Vagina (tissue), 2 donors: ENCODE measurements around the gene CELF4.

Experiments used
- CTCF ChIP-seq, 3 experiments: fragments of 450-650 bp in 2 of 3; fragments of 200-600 bp in 1 of 3; sonication (generic) in 1 of 3; IDR thresholded peaks; one replicate each; pipeline ENCODE4 v1.5.1; 2017 to 2019; ENCODE audit warnings: antibody characterized with exemption in 3 of 3, mild to moderate bottlenecking in 2 of 3, moderate library complexity in 2 of 3
- POLR2A ChIP-seq, 2 donors: fragments of 450-650 bp; IDR thresholded peaks; one replicate each; pipeline ENCODE4 v1.6.1; 2017; ENCODE audit warnings: antibody characterized with exemption in 2 of 2, mild to moderate bottlenecking in 2 of 2, moderate library complexity in 2 of 2

GRCh38 chr18:37487400-37487867 is 78.2 kb downstream of the CELF4 start:
- no peak for TF ChIP-seq CTCF (IDR thresholded peaks at IDR 0.05)
- no peak for TF ChIP-seq POLR2A (IDR thresholded peaks at IDR 0.05)
